GM21717 (cell line): ENCODE results near the gene BCAP31.
"Not testable (repeated sequence)": the region's sequence is repeated elsewhere in the genome, so short reads cannot be mapped to it uniquely, and the experiment has no call there.

ENCODE experiments used
- ATAC-seq: cut with Tn5 transposase; IDR thresholded peaks from one replicate; pipeline ENCODE4 v1.9.1; 2021; ENCODE audit warnings: mild to moderate bottlenecking, moderate library complexity; ENCODE audit not compliant: unreplicated experiment

BCAP31 gene

DNA sequence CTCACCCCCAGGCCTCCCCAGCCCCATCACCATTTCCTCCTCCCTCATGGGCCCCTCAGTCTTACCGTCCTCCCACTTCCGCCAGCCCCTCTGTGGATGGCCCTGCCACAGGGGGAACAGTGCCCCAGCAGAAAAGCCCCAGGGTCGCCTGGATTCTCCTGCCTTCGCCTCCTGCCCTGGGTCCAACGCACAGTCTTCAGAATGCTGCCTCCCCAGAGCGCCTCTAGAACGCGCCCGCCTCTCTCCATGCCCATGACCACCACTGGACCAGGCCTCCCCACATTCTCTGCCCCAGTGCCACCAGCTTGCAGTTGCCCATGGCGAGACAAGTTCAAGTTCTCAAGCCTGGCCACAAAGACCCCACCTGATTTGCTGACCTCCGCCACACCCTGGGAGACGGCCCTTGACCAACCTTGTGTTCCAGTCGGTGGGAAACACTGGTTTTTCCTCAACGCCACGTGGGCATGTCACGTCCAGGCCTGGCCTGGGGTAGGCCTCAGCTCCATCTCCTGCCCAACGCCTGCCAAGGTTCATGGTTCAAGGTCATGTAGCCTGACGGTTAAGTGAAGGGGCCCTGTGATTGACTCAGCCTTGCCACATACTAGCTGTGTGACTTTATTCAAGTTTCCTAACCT is 39.2 kb upstream of the BCAP31 start:
- no peak for ATAC-seq

DNA sequence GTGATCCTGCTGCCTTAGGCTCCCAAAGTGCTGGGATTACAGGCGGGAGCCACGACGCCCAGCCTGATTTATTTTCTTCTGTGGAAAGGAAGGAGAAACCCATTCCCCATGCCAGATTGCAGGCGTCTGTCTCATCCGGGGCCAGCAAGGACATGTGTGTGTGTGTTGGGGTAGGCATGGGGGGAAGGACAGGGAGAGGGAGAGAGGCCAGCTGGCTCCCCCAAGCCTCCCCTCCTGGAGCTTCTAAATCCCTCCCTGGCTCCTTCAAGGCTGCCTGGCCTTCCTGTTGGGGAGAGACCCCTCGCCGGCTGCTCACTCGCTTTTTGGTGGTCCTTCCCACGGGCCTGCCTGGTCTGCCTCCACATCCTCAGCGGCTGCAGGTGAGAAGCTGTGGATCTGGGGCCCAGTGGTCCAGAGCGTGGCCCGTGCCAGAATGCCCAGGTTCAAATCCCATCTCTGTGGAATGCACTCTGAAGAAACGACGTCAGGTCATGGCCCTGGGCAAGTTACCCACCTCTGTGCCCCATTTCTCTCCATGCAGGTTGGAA is 38.5 kb upstream of the BCAP31 start:
- no peak for ATAC-seq

DNA sequence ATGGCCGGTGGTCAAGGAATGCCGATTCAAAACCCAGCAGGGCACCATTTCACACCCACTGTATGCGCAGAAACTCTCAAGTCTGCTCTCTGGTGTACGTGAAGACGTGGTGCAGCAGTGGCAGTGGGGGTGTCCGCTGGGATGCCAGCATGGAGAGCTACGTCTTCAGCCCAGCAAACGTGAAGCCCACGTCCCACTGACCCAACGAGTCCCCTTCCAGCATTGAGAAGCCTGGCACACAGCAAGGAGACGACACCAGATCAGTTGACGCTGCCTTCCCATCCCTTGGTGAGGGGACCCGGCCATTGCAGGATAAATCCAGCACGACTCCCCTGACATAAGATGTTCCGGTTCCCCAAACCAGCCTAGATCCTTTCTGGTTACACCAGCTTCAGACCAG is 37.7 kb upstream of the BCAP31 start:
- no peak for ATAC-seq

DNA sequence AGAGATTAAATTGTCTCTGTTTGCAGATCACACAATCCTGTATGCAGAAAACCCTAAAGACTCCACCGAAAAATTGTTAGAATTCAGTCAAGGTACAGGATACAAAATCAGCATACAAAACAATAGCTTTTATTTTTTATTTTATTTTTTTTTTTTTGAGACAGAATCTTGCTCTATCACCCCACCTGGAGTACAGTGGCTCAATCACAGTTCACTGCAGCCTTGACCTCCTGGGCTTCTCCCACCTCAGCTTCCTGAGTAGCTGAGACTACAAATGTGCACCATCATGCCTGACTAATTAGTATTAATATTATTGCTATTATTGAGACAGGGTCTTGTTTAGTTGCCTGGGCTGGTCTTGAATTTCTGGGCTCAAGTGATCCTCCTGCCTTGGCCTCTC is 30.9 kb upstream of the BCAP31 start:
- no peak for ATAC-seq

DNA sequence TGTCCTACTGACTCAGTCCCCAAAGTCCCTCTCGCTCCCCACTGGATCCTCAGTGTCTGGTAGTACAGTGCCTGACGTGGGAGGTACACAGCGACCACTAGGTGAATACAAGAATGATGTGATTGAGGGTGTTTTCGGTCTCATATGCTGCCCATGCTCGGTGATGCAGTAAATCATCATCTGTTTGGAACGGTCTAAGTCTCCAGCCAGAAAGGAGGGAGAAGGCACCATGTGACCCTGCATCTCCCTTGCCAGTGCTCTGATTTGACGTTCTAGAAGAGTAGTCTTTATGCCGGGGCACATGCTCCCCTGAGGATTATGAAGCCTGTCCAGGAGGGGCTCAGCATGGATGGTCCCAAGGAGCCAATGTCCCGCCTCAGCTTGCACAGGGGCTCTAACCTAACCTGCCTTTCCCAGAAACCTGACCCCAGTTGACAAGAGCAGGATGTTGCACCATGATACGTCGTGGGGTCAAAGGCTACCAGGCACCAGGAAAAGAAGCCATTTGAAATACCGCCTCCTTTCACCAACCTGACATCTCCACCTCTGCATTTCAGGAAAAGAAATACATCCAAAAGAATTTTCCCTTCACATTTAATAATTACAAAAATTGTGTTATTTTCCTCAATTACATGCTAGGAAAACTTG is 26.1 kb upstream of the BCAP31 start:
- no peak for ATAC-seq

DNA sequence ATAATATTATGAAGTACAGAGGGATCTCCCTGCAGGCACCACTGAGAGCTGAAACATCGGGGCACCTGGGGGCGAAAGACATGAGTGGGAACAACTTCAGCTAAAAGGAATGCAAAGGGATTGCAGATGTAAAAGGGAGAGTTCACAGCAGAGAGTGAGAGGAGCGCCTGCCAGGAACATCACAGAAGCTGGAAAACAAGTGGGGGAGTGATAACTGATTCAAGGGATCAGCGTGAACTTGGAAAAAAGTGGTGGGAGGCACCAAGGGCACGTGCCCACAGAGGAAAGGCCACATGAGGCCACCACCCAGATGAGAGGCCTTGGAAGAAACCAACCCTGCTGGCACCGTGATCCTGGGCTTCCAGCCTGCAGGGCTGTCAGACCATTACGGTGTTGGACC is 24.8 kb upstream of the BCAP31 start:
- ATAC-seq: not testable (repeated sequence)

DNA sequence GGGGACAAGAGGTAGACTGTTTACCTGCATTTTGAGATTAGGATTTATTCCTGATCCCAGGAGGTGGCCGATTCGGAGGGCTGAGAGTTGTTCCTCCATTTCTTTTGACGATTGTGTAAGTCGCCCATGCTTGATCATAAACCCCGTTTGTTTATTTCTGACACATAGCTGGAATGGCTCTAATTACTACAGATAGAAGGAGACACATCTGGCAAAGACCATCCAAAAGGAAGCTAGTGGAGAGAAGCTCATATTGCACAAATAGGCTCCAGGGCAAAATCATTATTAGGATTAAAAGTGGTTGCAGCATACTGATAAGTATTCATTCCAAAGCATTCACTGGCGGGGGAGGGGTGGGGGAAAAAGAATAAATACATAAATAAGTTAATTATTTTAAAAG is 22.8 kb upstream of the BCAP31 start:
- not testable (repeated sequence) for ATAC-seq

DNA sequence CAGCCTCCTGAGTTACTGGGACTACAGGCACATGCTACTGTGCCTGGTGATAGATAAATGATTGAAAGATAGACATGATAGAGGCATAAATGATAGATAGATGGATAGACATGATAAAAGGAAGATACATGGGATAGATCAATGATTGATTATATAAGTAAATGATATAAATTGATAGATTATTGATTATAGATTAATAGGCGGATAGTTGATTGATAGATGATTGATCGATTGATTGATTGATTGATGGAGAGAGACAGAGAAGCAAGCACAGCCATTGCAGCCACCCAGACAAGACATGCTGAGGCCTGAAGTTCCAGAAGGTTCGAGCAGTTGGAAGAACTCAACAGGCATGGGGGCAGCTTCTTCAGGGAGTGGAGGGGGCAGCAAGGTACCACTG is 22.2 kb upstream of the BCAP31 start:
- no peak for ATAC-seq

DNA sequence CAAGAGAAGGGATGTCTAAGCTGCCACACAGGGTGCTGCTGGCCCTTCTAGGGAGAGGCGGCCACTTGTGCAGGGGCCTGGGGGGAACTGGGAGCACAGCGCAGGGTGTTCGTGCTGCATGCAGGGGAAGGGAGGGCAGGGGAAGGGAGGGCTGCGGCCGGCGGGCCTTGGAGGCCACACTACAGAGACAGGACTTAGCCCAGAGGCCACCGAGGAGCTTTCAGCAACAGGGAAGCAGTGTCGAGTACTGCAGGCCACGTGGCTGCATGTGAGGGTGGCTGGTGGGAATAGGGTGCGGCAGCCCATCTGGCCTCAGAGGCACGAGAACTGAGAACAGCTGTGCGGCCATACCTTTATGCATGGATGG is 20.9 kb upstream of the BCAP31 start:
- not testable (repeated sequence) for ATAC-seq

DNA sequence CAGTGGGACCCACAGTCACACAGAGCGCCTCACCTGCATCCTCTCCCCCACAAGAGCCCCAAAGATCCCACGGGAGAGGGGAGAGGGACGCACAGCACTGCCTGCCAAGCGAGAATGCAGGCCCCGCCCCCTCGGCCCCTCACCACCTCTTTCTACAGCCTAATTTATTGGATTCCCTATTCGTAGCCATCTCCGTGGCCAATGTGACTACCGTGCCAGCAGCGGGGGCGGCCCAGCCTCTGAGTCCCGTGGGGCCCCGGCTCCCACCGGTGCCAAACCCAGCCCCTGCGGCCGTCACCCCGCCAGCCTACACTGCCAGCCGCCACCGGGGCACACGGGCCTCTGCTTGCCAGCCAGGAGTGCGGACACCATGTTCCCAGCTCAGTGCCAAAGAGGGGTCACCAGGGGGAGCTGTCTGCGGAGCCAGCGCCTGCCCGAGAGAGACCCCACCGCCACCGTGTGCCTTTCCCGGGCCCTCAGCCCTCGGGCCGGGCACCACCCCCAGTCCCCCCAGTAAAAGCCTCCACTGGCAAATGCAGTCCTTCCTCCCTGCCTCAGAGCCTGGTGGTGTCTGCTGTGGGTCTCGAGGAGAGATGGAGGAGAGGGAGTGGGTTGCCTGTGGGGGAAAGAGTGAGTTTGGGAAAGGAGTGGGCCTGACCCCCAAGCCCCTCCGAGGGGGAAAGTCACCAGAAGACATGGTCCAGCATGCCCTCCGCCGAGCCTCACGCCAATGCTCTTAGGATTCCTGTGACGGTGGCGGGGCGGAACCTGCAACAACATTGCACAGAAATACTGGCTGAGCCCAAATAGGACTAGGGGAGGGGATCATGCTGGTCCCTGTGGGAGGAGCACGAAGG is 20.3 kb upstream of the BCAP31 start:
- ATAC-seq: no peak

DNA sequence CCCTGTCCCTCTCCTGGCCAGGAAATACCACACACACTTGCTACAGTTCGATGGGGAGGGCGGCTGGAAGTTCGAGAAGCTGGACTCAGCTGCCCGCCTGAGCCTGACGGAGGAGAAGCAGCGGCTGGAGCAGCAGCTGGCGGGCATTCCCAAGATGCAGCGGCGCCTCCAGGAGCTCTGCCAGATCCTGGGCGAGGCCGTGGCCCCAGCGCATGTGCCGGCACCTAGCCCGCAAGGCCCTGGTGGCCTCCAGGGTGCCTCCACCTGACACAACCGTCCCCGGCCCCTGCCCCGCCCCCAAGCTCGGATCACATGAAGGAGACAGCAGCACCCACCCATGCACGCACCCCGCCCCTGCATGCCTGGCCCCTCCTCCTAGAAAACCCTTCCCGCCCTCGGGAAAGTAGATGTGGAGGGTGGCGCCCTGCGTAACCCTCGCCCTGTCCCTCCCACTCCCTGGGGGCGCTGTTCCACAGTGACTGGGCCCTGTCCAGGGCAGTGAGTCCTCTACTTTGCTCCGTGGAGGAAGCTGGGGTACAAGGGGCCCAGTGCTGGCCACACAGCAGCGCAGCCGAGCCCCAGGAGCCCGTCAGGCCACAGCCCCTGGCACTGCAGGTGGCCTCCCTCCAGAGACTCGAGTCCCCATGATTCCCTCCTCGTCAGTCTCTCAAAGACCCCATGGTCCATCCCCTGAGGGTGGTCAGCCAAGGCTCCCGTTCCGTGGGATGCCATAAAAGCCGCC is 19.5 kb upstream of the BCAP31 start:
- not testable (repeated sequence) for ATAC-seq

DNA sequence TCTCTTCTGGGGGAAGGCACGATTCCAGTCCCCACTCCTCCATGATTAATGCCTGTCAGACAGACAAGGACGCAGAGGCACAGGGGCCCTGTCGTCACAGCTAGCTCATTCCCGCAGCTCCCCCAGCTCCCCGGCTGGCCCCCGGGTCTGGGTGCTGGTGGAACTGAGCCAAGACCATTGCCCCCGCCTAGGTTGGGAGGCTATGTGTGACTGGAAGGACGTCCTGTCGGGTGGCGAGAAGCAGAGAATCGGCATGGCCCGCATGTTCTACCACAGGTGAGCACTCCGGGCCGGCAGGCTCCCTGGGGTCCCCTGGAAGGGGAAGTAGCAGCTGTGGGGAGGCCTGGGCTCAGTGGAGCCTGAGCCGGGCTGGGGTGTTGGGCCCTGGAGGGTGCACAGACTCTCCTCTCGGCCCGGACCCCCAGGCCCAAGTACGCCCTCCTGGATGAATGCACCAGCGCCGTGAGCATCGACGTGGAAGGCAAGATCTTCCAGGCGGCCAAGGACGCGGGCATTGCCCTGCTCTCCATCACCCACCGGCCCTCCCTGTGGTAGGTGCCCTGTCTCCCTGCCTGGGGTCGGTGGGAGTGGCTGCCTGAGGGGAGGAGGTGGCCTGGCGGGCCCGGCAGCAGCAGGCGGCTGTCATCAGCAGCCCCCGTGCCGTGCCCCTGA is 18.7 kb upstream of the BCAP31 start:
- ATAC-seq: not testable (repeated sequence)

DNA sequence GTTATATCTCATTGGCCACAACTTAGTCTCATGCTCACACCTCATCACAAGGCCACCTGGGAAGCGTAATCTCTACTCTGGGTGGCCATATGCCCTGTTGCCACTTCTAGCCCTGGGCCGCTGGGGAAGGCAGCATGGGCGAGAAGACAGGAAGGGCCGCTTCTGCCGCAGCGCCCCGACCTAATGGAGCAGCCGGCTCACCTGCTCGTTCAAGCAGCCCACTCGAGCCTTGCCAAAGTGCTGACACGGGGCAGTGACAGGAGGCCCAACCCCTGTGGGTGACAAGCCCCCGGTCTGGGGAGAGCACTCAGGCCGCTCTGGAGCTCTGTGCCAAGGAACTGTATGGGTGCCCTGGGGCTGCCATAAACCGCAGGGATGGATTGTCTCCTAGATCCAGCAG is 17.9 kb upstream of the BCAP31 start:
- ATAC-seq: not testable (repeated sequence)

DNA sequence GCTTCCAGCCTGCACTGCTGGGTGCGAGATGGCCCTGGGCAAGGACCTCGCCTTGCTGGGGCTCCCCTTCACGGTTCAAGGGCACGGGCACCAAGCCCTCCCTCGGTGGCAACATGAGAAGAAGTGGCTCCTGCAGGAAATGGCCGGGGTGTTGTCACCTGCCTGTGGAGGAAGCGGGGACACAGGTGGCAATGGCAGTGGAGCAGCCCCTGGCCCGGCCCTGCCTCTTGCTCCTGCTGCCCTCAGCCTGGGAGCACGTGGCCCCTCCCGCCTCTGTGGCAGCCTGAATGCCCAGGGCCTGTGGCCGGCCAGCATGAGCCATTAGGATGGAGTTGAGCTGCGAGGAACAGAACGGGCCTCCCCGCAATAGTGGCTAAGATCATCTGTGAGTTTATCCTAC is 17.3 kb upstream of the BCAP31 start:
- ATAC-seq: no peak

DNA sequence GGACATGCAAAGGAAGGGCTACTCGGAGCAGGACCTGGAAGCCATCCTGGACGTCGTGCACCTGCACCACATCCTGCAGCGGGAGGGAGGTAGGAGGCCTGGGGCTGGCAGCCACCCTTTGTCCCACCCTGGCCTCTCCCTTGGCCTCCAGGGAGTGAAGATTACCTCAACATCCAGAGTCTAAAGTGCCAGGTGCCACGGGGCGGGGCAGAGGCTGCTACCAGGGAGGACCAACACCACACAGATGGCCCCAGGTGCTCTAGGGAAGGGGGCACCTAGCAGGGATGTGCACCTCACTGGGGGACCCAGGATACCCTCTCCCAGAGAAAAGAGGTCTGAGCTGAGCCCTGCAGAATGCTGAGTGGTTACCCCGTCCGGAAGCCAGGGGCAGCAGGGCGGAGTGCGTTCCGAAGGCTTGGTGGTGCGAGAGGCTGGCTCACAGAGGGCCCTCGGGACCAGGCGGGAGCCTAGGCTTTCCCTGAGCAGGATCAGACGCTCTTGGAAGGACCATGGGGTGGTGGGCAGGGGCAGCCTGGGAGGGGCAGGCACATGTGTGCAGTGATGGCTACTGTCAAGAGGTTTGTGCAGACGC is 16.5 kb upstream of the BCAP31 start:
- no peak for ATAC-seq

DNA sequence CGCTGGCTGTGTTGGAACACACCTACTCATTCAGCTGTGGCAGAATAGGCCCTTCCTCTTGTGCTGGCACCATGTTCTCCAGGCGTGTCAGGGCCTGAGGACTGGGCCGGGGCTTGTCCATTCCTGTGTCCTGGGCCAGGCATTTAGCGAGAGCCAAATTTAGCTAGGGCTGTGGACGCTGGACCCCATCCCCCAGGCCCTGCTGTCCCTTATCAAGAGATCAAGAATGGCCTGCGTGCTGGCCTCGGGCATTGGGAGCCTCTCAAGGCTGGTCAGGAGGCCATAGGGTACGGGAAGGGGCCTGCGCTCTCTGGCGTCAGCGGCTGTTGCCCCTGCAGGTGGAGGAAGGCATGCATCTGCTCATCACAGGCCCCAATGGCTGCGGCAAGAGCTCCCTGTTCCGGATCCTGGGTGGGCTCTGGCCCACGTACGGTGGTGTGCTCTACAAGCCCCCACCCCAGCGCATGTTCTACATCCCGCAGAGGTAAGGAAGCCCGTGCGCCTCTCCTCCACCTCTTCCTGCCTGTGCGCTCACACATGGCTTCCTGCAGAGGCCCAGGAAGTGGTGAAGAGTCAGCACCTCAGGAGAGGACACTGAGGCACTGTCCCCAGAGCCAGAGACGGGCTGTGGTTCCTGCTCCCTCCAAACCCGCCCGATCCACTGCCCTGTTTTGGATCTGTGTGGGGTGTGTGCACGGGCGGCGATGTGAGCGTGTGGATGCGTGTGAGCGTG is 15.7 kb upstream of the BCAP31 start:
- no peak for ATAC-seq

DNA sequence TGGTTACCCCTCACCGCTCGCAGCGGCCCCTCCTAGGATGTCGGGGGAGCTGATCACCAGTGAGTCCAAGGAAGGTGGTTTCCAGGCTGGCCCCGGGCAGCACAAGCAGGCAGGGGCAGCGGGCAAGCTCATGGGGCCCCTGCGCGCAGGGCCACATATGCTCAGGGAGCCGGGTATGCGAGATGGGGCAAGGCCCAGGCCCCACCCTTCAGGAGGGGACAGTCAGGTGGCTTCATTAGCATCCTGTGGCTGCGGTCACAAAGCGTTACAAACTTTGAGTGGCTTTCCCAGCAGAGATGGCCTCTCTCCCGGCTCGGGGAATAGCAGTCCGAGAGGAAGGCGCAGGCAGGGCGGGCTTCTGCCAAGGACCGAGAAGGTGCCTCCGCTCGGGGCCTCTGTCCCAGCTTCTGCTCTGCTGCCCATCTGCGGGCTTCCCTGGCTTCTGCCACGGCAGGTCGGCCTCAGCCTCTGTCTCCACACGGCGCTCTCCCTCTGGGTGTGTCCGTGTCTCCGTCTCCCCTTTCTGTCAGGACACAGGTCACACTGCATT is 13.9 kb upstream of the BCAP31 start:
- ATAC-seq: no peak

DNA sequence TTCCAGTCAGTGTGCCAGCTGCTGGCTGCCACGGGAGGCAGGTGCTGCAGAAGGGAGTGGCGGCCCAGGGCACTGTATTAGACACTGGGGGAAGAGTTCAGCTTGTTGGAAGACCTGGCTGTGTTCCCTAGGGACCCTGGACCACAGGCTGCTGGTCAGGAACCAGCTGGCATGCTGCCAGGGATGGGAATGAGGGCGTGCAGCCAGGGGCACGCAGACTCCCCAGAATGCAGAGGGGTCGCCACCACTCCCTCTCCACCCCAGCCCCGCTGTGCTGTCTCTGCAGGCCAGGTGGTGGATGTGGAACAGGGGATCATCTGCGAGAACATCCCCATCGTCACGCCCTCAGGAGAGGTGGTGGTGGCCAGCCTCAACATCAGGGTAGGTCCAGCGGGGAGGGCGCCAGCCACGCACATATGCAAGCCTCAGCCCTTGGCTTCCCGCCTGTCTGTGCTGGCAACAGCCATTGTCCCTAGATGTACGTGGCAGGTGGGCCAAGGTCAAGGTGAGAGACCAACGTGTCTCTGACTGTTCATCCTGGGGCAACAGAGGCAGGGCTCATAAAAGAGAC is 12.8 kb upstream of the BCAP31 start:
- ATAC-seq: no peak
